Progenitor cell of endocrine pancreas (in vitro differentiated cells): ENCODE results near the gene AP1S3. TPM values are rescaled to one million over a fixed set of nuclear protein-coding genes. Genes with fewer than 3 reads are reported as not detected.

Experiments used
- DNase-seq: peaks from one replicate; pipeline ENCODE4 v3.0.0; 2021; ENCODE audit warnings: low spot score; ENCODE audit not compliant: unreplicated experiment
- H3K27ac Mint-ChIP-seq: 2 replicates; pipeline ENCODE4 v1.8.0; 2021; ENCODE audit warnings: mild to moderate bottlenecking, moderate library complexity, mixed read lengths
- H3K27me3 Mint-ChIP-seq: 2 replicates; pipeline ENCODE4 v1.8.0; 2021; ENCODE audit warnings: mixed read lengths
- H3K36me3 Mint-ChIP-seq: 2 replicates; pipeline ENCODE4 v1.8.0; 2022; ENCODE audit warnings: mixed read lengths; ENCODE audit not compliant: insufficient read depth
- H3K4me1 Mint-ChIP-seq: 2 replicates; pipeline ENCODE4 v1.8.0; 2021; ENCODE audit warnings: low read depth, mixed read lengths
- H3K4me3 Mint-ChIP-seq: 2 replicates; pipeline ENCODE4 v1.8.0; 2021; ENCODE audit warnings: low read depth, mild to moderate bottlenecking, moderate library complexity, mixed read lengths
- H3K9me3 Mint-ChIP-seq: 2 replicates; pipeline ENCODE4 v1.8.0; 2021; ENCODE audit warnings: low read depth, mixed read lengths
- CTCF ChIP-seq: fragments of 200-600 bp; sonication (generic); IDR thresholded peaks from one replicate; pipeline ENCODE4 v1.5.0; 2021; ENCODE audit warnings: antibody characterized with exemption, mild to moderate bottlenecking; ENCODE audit not compliant: unreplicated experiment
- total RNA-seq: library from RNA; stranded (reverse); gene quantifications from 2 replicates; pipeline ENCODE4 v1.2.1, GENCODE V29; 2021

Gene AP1S3
- total RNA-seq, 1 donor from 2014 or later: 11.5 TPM

GRCh38 chr2:223747392-223748042 lies 89.9 kb downstream of the AP1S3 start:
- Mint-ChIP-seq H3K36me3 (no peaks in the 10 kb centered on the region), H3K27ac (no peak overlapping the region), H3K4me3 (no peak overlapping the region), H3K4me1 (peaks cover 4% of the 10 kb centered on the region), H3K9me3 (no peaks in the 10 kb centered on the region), H3K27me3 (no peaks in the 10 kb centered on the region)
- TF ChIP-seq CTCF: no peak
- no peak for DNase-seq

GRCh38 chr2:223746611-223747010 lies 90.8 kb downstream of the AP1S3 start:
- Mint-ChIP-seq H3K4me3 (no peak overlapping the region), H3K27me3 (no peaks in the 10 kb centered on the region), H3K4me1 (peaks cover 4% of the 10 kb centered on the region), H3K27ac (no peak overlapping the region), H3K36me3 (no peaks in the 10 kb centered on the region), H3K9me3 (no peaks in the 10 kb centered on the region)
- no peak for TF ChIP-seq CTCF
- no peak for DNase-seq

DNA sequence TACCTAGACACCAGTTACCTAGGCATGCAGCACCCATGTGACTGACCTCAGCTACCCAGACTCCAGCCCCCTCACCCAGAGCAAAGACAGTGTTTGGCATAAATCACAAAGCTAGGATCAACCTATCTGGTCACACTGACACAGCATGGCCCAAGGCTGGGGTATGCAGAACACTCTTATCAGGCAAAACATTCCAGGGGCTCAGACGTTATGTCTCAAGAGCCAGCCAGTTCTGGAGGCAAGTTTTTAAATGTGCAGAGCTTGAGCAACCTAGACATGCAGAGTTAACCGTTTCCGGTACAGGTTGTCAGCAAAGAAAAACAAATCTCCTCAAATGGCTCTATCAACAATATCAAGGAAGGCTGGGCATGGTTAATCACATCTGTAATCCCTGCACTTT lies 92.8 kb downstream of the AP1S3 start:
- peaks cover 4% of the 10 kb centered on the region for H3K4me1 Mint-ChIP-seq
- no peak overlapping the region for H3K4me3 Mint-ChIP-seq
- TF ChIP-seq CTCF: no peak
- H3K27me3 Mint-ChIP-seq: no peaks in the 10 kb centered on the region
- no peaks in the 10 kb centered on the region for H3K9me3 Mint-ChIP-seq
- H3K36me3 Mint-ChIP-seq: no peaks in the 10 kb centered on the region
- H3K27ac Mint-ChIP-seq: no peak overlapping the region
- DNase-seq: no peak

- DNase-seq: no peak
- Mint-ChIP-seq H3K36me3 (no peaks in the 10 kb centered on the region), H3K27ac (no peak overlapping the region), H3K4me1 (peaks cover 2% of the 10 kb centered on the region), H3K4me3 (no peak overlapping the region), H3K9me3 (no peaks in the 10 kb centered on the region), H3K27me3 (no peaks in the 10 kb centered on the region)
- TF ChIP-seq CTCF: no peak
These were observed 96.7 kb downstream of the AP1S3 start for GRCh38 chr2:223740679-223741078.

DNA sequence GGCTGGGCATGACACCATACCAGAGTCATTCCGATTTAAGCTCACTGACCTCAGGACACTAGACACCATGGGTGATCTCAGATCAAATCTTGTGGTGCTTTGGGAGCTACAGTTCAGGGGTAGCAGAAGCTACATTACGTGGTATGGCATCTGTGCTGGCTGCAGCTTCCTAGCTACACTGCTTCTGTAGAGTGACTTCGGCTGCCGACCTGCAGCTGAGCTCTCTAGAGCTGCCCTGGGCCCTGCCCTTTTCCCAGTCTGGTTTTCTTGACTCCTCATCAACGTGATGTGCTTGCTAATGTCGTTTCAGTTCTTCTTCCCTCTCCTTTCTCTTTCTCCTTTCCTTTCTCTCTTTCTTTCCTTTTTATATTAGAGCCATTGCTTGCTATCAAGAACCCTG lies 100.2 kb downstream of the AP1S3 start:
- Mint-ChIP-seq H3K36me3 (no peaks in the 10 kb centered on the region), H3K4me3 (no peak overlapping the region)

More for the DNA sequence above, 100.2 kb downstream of the AP1S3 start:
- no peak for DNase-seq
- Mint-ChIP-seq H3K9me3 (peaks cover 5% of the 10 kb centered on the region), H3K27ac (no peak overlapping the region), H3K4me1 (no peaks in the 10 kb centered on the region), H3K27me3 (no peaks in the 10 kb centered on the region)
- TF ChIP-seq CTCF: no peak
